Stimulated activated CD8-positive, alpha-beta memory T cell treated with anti-CD3 and anti-CD28 coated beads, Interleukin-12 subunit alpha, Interleukin-12 subunit beta, amount 100 ng/mL, for 1 hour (primary cell): Measurements from ENCODE around the gene CT45A5.
"Not testable (repeated sequence)": the region's sequence is repeated elsewhere in the genome, so short reads cannot be mapped to it uniquely, and the experiment has no call there.

Experiments used
- DNase-seq: peaks from one replicate; pipeline ENCODE4 v3.0.0-alpha.2; 2020; ENCODE audit warnings: low read depth

Gene CT45A5

GRCh38 chrX:135785403-135785802 is at the start of gene CT45A5:
Gene CT45A5, minus strand, starts transcription at chrX:135785503. Its CDS starts 3,774 bp downstream, at chrX:135781729.
- DNase-seq: not testable (repeated sequence)

- DNase-seq: not testable (repeated sequence)
These were observed 34.6 kb upstream of the CT45A5 start, which contains the start of gene CT45A2 for GRCh38 chrX:135819912-135820311. Gene CT45A2, minus strand, starts transcription at chrX:135820012. Its CDS starts 3,747 bp downstream, at chrX:135816265.

- DNase-seq: not testable (repeated sequence)
These were observed 17.4 kb upstream of the CT45A5 start, which contains the start of gene CT45A6 for GRCh38 chrX:135802687-135803086. Gene CT45A6, minus strand, starts transcription at chrX:135802787. Its CDS starts 3,794 bp downstream, at chrX:135798993.

- not testable (repeated sequence) for DNase-seq
These were observed 17.2 kb downstream of the CT45A5 start, which contains the start of gene CT45A3 for GRCh38 chrX:135768091-135768490. Gene CT45A3, minus strand, starts transcription at chrX:135768191. Its CDS starts 3,747 bp downstream, at chrX:135764444.

- DNase-seq: not testable (repeated sequence)
These were observed 40.6 kb downstream of the CT45A5 start for GRCh38 chrX:135744739-135745138.

- DNase-seq: no peak
These were observed 44.0 kb downstream of the CT45A5 start for GRCh38 chrX:135741192-135741715.

- no peak for DNase-seq
These were observed 44.6 kb downstream of the CT45A5 start for GRCh38 chrX:135740681-135741149.

GRCh38 chrX:135737366-135738071 is 47.8 kb downstream of the CT45A5 start:
- DNase-seq: no peak

GRCh38 chrX:135734666-135735065 is 50.6 kb downstream of the CT45A5 start:
- not testable (repeated sequence) for DNase-seq
